Measurements from ENCODE around the gene PDE5A.
"Not testable (repeated sequence)": the region's sequence is repeated elsewhere in the genome, so short reads cannot be mapped to it uniquely, and the experiment has no call there.

The PDE5A gene

DNA sequence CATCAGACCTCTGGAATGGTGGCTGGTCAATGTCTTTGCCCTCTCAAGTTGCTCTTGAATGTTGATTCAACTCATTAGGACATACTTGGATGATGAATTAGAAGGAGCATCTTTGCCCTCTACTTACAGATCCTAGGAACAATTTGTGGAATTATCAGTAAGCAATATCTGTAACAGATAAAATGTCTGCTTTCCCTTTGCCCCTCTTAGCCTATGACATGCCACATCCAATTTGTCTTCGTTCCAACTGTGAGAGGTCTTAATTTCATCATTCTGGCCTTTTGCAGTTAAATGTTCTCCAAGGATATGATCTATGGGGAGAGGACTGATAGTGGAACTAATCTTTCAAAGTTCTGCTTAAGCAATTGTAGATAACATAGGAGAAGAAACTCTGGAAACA is 148.3 kb downstream of the PDE5A start:
- H3K27ac ChIP-seq = no peak overlapping the region
- H3K4me3 ChIP-seq = no peak overlapping the region

DNA sequence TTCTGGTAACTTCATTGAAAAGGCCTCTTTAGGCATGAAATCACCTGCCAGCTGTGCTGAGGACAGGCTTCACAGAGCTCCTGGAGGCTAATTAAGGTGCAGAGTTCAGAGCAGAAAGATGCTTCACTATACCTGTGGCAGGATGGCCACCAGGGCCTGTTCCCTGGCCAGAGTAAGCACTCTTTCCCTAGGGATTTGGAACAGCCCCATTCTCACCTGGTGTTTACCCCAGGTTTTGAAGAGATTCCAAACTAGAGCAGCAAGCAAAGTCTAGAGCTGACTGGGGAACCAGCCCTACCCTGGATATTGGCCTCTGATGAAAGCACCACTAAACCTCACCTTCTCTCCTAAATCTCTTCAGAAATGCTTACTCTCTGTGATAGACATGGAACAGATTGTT is 148.8 kb downstream of the PDE5A start:
- H3K27ac ChIP-seq = no peak overlapping the region
- no peak overlapping the region for H3K4me3 ChIP-seq

DNA sequence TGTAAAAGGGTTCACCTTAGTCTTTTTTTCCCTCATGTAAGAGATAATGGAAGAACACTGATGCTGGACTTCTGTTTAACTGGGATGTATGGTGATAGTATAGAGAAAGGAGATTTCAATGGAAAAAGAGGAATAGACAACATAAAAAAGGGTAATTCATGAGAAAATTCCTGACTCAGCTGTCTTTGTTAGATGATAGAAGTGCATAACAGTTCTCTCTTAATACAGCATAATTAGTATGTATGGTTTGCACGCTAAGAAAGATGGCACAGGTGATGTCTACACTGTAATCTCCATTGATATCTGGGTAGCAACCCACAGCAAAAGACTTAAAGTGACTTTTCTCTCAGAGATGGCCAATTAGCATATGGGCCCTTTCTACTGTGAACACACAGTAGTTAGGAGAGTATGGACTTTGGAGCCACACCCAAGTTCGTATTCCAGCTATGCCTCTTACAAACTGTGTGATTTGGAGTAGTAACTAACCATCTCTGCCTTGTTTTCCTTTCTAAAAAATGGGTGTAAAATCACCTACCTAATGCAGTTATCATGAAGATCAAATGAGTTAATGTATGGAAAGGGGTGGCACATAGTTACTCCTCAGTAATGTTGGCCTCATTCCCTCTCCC is 149.3 kb downstream of the PDE5A start:
- no peak overlapping the region for H3K27ac ChIP-seq
- H3K4me3 ChIP-seq = no peak overlapping the region

DNA sequence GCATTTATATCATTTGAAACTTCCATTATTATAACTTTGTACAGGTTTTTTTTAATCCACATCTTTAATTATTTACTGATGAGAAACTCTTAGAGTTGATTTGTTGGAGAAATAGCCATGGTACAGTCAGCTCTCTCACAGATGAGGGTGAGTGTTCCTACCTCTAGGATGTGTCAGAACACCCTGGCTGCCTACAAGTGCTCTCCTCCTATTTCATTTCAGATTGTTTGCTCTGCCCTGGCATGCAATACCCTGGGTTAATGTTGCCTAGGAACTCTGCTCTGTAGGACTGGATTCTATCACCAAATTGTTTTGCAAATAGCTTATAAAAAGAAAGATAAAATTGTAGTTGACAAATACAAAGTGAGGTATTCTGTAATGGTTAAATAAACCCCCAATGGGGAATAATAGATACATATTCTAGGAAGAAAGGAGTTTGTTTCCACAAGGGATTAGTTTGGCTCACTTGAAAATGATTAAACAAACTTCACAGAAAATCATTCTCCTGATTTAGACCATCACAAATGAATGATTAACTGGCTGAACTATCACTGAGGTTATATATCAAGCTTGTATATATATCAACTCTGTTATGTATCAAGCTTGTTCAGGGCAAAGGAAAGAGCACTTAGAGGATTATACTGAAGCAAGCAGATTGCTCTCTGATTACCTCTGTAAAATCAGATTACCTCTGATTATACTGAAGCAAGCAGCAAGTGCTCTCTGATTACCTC is 150.0 kb downstream of the PDE5A start:
- no peak overlapping the region for H3K4me3 ChIP-seq
- H3K27ac ChIP-seq = no peak overlapping the region

DNA sequence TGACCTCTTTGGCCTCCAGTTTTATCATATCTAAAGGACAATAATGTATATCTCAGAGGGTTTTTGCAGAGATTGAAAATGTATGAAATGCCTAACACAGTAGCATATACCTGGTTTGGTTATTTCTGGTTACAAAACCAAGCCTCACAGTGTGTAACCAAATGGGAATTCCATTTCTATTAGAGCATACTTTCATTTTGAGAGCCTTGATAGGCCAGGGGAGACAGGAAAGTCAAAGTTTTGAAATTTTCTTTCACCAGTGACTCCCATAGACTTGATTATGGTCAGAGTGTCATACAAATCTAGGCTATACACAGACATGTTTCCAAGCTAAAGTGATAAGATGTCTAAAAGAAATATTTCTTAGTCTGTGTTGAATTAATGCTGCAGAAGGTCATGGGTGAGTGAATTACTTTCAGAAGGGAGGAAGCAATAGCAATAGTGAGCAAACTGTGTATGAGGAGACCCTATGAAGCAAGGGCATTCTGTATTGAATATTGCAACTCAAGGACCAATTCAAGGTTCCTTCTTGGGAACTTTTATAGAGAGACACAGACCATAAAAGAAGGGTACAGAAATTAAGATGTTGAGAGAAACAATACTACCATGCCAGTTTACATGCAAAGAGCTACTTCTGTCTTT is 151.1 kb downstream of the PDE5A start:
- no peak overlapping the region for H3K4me3 ChIP-seq
- no peak overlapping the region for H3K27ac ChIP-seq

DNA sequence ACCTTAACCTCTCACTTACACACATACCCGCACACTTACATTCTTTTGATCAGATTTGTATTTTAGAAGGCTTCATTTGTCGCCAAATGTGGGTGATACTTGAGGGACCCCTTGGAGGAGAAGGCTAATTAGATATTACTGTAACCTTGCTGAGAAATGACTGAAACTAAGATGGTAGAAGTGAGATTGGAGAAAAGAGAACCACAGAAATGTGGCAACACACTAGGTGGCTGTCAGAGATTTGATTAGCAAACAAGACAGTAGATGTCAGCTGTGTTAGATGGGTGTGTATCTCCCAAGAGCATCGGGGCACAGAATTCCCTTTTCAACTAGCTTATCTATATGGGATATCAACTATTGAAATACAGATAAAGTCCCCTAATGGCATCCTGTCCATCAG is 157.3 kb downstream of the PDE5A start:
- Histone ChIP-seq H3K27ac (no peak overlapping the region), H3K4me3 (no peak overlapping the region)

DNA sequence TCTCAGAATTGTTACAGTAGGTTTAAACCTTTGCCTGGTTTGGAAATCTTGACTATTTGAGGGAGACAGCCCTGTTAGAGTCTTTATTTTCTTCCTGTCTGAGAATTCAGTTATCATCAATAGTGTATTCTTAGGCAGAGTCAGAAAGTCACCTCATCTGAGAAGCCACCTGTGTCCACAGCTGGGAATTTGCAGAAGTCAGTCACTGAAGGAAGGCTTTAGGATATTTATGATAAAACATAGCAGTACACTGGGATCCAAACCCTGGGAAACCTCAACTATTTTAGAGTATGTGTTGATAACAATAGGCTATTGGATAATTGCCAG is 157.9 kb downstream of the PDE5A start:
- not testable (repeated sequence) for H3K4me3 ChIP-seq, H3K27ac ChIP-seq

DNA sequence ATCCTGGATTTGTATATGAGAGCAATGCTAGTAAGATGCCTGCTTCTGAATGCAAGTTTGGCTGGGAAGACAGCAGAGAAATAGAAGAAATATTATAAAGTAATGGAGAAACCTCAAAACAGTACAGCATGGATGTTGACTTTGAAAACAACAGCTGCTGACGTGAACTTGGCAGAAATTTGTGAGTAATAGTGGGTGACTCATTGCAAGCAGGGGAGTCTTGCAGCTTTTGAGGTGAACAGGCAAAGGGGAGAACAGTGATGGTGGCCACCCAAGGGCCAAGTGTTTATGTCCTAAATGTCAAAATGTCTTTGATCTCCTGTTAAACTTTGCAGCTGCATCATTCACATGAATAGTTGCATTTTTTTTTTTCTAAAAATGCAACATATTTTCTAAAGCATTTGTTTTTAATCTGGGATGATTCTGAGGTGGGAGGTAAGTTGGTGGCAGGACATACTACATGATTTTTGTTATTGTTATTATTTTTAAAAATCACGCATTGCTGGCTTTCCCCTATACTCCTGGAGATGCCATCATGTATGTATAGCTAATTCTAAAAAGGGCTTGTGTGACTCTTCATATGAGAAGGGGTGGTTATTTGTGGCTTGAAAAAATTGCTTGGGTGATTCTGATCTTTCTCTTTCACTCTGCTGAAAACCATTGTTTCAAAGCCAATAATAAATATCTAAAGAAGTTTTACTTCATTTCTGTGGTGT is 158.4 kb downstream of the PDE5A start:
- not testable (repeated sequence) for H3K27ac ChIP-seq, H3K4me3 ChIP-seq

DNA sequence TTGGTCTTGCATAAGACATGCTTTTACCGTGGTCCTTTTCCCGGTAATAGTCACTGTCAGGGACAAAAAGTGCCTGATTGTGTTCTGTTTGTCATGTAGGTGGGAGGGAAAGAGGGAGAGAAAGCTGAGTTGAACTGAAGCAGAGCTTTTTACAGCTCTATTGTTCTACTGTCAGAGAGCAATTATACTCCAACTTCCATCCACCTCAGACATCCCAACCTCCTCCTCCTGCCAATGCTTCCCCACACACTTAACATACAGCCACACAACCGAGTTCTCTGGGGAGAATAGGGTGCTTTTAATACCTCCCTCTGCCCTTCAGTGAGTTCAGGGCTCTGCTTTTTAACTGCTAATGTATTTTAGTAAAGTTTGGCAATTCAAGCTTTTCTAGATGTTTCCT is 159.6 kb downstream of the PDE5A start:
- H3K27ac ChIP-seq, H3K4me3 ChIP-seq: not testable (repeated sequence)

DNA sequence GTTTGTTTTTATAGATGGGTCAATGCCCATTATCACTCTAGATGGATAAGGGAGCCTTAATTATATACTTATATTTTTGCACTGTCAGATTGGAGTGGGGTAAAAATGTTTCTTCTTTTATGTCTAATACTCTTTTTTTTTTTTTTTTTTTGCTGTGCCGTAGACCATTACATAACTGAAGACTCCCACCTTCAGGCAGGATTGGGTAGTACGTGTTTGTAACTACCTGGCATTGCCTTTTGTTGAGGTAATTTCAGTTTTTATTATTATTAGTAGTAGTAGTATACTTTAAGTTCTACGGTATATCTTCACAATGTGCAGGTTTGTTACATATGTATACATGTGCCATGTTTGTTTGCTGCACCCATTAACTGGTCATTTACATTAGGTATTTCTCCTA is 165.9 kb downstream of the PDE5A start:
- not testable (repeated sequence) for H3K27ac ChIP-seq, H3K4me3 ChIP-seq

DNA sequence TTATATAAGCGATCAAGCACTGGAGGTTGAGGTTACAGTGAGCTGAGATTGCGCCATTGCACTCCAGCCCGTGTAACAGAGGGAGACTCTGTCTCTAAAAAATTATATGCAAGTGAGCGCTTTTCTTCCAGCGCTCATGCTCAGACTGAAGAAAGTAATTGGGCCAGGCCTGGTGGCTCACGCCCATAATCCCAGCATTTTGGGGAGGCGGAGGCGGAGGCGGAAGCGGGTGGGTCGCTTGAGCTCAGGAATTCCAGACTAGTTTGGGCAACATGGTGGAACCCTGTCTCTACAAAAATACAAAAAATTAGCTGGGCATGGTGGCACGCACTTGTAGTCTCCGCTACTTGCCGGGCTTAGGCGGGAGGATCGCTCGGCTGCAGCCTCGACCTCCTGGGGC is 172.9 kb downstream of the PDE5A start:
- Histone ChIP-seq H3K4me3 (peak overlapping the region in 6 of 7 experiments; percentile 74 to 97 (median 84)), H3K27ac (peak overlapping the region in 2 of 21 experiments; percentile 54 to 97)

DNA sequence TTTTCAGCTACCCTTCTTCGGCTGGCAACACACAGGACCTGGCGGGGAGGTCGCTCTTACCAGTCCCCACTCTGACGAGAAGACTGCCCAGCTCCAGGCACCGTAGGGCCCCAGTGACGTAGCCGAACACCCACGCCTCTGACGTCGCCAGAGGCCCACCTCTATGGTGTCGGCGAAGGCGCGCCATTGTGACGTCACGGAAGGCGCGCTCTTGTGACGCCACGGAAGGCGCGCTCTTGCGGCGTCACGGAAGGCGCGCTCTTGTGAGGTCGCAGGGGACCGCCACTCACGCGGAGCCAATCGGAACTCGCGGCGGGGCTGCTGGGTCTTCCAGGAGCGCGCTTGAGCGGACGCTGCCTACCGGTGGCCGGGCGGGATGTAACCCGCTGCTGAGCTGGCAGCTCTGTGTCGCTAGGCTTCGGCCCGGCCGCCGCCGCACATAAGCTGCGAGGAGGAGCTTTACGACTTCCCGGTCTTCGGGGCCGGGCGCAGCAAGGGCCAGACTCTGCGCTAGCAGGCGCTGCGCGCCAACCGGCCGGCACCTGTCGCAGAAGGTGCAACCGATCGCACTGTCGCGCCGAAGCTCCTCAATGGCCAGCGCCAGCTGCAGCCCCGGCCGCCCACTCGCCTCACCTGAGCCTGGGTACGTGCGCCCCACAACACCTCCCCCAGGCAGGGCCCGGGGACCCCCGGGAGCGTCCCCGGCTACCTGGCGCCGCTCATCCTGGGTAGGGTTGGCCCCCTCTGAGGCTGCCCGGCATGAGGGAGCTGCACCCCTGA is 173.9 kb downstream of the PDE5A start:
- peak overlapping the region; percentile 47 to 97 (median 78) for H3K4me3 ChIP-seq
- peak overlapping the region; percentile 68 to 99 (median 92) for H3K27ac ChIP-seq

DNA sequence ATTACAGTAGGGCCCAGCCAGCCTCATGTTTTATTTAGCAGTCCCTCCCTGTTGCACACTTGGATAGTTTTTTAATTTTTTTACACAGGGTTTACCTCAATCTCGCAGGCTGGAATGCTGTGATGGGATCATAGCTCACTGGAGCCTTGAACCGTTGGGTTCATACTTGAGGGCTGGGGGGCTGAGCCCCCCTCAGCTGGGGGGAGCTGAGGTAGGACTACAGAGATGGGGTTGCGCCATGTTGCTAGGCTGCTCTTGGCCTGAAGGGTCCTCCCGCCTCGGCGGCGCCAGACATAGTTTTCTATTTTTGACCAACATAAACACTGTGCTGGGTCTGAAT is 174.5 kb downstream of the PDE5A start:
- peak overlapping the region; percentile 68 to 99 (median 92) for H3K27ac ChIP-seq
- peak overlapping the region; percentile 47 to 97 (median 78) for H3K4me3 ChIP-seq

DNA sequence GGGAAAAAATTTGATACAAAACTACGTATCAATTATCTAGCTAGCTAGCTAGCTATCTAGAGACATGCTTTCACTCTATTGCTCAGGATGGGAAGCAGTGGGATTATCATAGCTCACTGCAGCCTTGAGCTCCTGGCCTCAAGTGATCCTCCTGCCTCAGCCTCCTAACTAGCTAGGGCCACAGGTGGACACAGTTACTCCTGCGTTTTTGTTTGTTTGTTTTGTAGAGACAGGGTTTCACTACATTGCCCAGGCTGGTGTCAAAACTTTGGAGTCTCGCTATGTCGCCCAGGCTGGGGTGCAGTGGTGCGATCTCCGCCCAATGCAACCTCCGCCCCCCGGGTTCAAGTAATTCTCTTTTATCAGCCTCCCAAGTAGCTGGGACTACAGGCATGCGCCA is 175.3 kb downstream of the PDE5A start:
- H3K4me3 ChIP-seq, H3K27ac ChIP-seq: not testable (repeated sequence)

DNA sequence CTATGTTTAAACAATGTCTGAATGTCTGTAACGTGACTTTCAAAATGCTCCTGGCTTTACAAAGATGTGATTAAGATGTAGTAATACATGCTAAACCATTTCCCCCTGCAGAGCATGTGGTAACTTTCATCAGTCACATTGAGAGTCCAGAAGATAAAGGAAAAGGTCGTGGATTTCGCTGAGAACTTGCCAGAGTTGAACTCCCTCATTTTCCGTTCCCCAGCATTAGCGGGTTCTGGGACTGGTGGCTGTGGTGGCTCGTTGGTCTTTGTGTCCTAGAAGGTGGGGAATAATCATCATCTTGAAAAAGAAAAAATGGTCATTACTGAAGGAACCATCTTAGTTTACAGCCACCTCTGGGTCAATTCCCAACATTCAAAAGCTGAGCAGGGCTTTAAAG is 178.8 kb downstream of the PDE5A start:
- not testable (repeated sequence) for H3K27ac ChIP-seq

More for the DNA sequence above, 178.8 kb downstream of the PDE5A start:
- H3K4me3 ChIP-seq = not testable (repeated sequence)

Data from skin epidermis (tissue), 12 donors.